ENCODE measurements around the gene SAYSD1.

The SAYSD1 gene

GRCh38 chr6:39077882-39078594 is 36.9 kb downstream of the SAYSD1 start:
- DNase-seq = no peak

- no peak for DNase-seq
Observed at GRCh38 chr6:39076623-39077535, 38.1 kb downstream of the SAYSD1 start.

- no peak for DNase-seq
Observed at GRCh38 chr6:39075807-39076622, 39.0 kb downstream of the SAYSD1 start.

GRCh38 chr6:39075010-39075686 is 39.8 kb downstream of the SAYSD1 start:
- DNase-seq = no peak

GRCh38 chr6:39074486-39074885 is 40.5 kb downstream of the SAYSD1 start:
- no peak for DNase-seq

GRCh38 chr6:39073471-39074355 is 41.3 kb downstream of the SAYSD1 start:
- no peak for DNase-seq

GRCh38 chr6:39072830-39073229 is 42.2 kb downstream of the SAYSD1 start:
- no peak for DNase-seq

- no peak for DNase-seq
Observed at GRCh38 chr6:39068391-39068790, 46.6 kb downstream of the SAYSD1 start.

- no peak for DNase-seq
Observed at GRCh38 chr6:39065561-39065960, 49.4 kb downstream of the SAYSD1 start.

GRCh38 chr6:39063526-39063925 is 51.5 kb downstream of the SAYSD1 start:
- no peak for DNase-seq

GRCh38 chr6:39062014-39062740 is 52.8 kb downstream of the SAYSD1 start:
- DNase-seq = no peak

- no peak for DNase-seq
Observed at GRCh38 chr6:39061588-39061987, 53.4 kb downstream of the SAYSD1 start.

GRCh38 chr6:39061182-39061581 is 53.8 kb downstream of the SAYSD1 start:
- DNase-seq = no peak

GRCh38 chr6:39060467-39061160 is 54.4 kb downstream of the SAYSD1 start:
- no peak for DNase-seq

- DNase-seq = no peak
Observed at GRCh38 chr6:39059496-39060310, 55.3 kb downstream of the SAYSD1 start.

GRCh38 chr6:39058471-39059147 is 56.4 kb downstream of the SAYSD1 start:
- DNase-seq = no peak

GRCh38 chr6:39057251-39058155 is 57.5 kb downstream of the SAYSD1 start:
- DNase-seq = no peak

- DNase-seq = no peak
Observed at GRCh38 chr6:39056681-39057080, 58.3 kb downstream of the SAYSD1 start.
